Transverse colon (tissue), 4 donors: ENCODE measurements around the gene FMC1. TPM values are rescaled to one million over a fixed set of nuclear protein-coding genes. Genes with fewer than 3 reads are reported as not detected.

Experiments
- DNase-seq: peaks from one replicate; pipeline ENCODE4 v3.0.0-alpha.2; 2019
- H3K27ac ChIP-seq, 4 donors: fragments of 200-600 bp; sonication (generic); 2 replicates each; pipeline ENCODE4 v1.5.1; 2016 to 2018; ENCODE audit warnings: inconsistent platforms in 4 of 4
- H3K27me3 ChIP-seq: fragments of 200-600 bp; sonication (generic); 2 replicates; pipeline ENCODE4 v1.5.1; 2017; ENCODE audit warnings: inconsistent platforms
- H3K36me3 ChIP-seq, 4 donors: fragments of 200-600 bp; sonication (generic); 2 replicates each; pipeline ENCODE4 v1.5.1; 2017 to 2019; ENCODE audit warnings: inconsistent platforms in 4 of 4
- H3K4me1 ChIP-seq, 4 donors: fragments of 200-600 bp; sonication (generic); 2 replicates each; pipeline ENCODE4 v1.5.1; 2017 to 2020; ENCODE audit warnings: inconsistent platforms in 4 of 4
- H3K4me3 ChIP-seq, 4 donors: fragments of 200-600 bp; sonication (generic); 1 replicate in 1 of 4; 2 replicates in 3 of 4; pipeline versions ENCODE4 v1.5.1 to v1.6.1; 2017 to 2019; ENCODE audit warnings: inconsistent platforms in 4 of 4
- H3K9me3 ChIP-seq, 2 donors: fragments of 200-600 bp; sonication (generic); 2 replicates each; pipeline ENCODE4 v1.5.1; 2017 to 2019; ENCODE audit warnings: inconsistent platforms in 2 of 2
- CTCF ChIP-seq, 5 experiments: fragments of 200-600 bp in 3 of 5; fragments of 450-650 bp in 2 of 5; sonication (generic) in 3 of 5; IDR thresholded peaks; 1 replicate in 2 of 5; 2 replicates in 3 of 5; pipeline ENCODE4 v1.5.1; 2016 to 2017; ENCODE audit warnings: antibody characterized with exemption in 5 of 5, inconsistent platforms in 3 of 5, mild to moderate bottlenecking in 2 of 5, moderate library complexity in 1 of 5
- EP300 ChIP-seq: sonication (generic); formaldehyde crosslinking; IDR thresholded peaks from one replicate; pipeline ENCODE4 v1.6.1; 2017; ENCODE audit warnings: antibody characterized with exemption, low read depth
- POLR2A ChIP-seq: fragments of 450-650 bp; IDR thresholded peaks from one replicate; pipeline ENCODE4 v1.6.1; 2016; ENCODE audit warnings: antibody characterized with exemption, mild to moderate bottlenecking, moderate library complexity
- POLR2AphosphoS5 ChIP-seq, 3 donors: sonication (generic); formaldehyde crosslinking; IDR thresholded peaks; one replicate each; pipeline ENCODE4 v1.6.1; 2016; ENCODE audit warnings: antibody characterized with exemption in 3 of 3
- WGBS, 2 donors: methylation state at CpG; one replicate each; pipeline ENCODE4 v1.1.5; 2018; ENCODE audit warnings: low coverage in 1 of 2; 5-methylcytosine and 5-hydroxymethylcytosine counted together
- in situ Hi-C, 4 donors: fragments of 200-750 bp; cut with MboI; loops; one replicate each; pipeline versions ENCODE4 v1.15.0 to v1.15.1; 2017; ENCODE audit warnings: low sequenced_read_pairs in 3 of 4, low pct_ligation_motif_present in 1 of 4, low pct_unique_long_range_greater_than_20kb in 1 of 4
- intact Hi-C: fragments of 100-400 bp; cut with DNase I; formaldehyde crosslinking; loops from one replicate; pipeline ENCODE4 v1.15.1; 2023; ENCODE audit warnings: low total_unique reads
- total RNA-seq, 4 donors: library from RNA; depleted of rRNA; stranded (reverse); fragments of >200 nt; gene quantifications; one replicate each; pipeline ENCODE4 v1.1.0, GENCODE V29; 2016

Gene FMC1
- total RNA-seq, 4 donors from 2014 or later, result 7.3 to 21.6 TPM; not detected in 2

- Histone ChIP-seq H3K36me3 (peaks cover 0 to 2% (median 0%) of the 10 kb centered on the region in 4 donors), H3K27ac (no peak overlapping the region), H3K27me3 (no peaks in the 10 kb centered on the region), H3K4me1 (peaks cover 13 to 64% (median 14%) of the 10 kb centered on the region in 4 donors), H3K9me3 (no peaks in the 10 kb centered on the region), H3K4me3 (no peak overlapping the region)
- TF ChIP-seq EP300 (no peak), POLR2A (no peak), POLR2AphosphoS5 (IDR thresholded peaks at IDR 0.05) (no peak), CTCF (IDR thresholded peaks at IDR 0.05) (no peak)
- no peak for DNase-seq
- intact Hi-C loops (no loop called here), in situ Hi-C loops (no loop called here)
- WGBS, 2 donors, result 88 to 90% methylated on average over 1 of the region's 1 CpG
Measured at GRCh38 chr7:139370943-139371313, 29.8 kb downstream of the FMC1 start.

- no peak for DNase-seq
- Histone ChIP-seq H3K4me3 (no peak overlapping the region), H3K4me1 (peaks cover 0 to 42% (median 8%) of the 10 kb centered on the region in 4 donors), H3K27me3 (no peaks in the 10 kb centered on the region), H3K36me3 (peaks cover 0 to 29% (median 13%) of the 10 kb centered on the region in 4 donors), H3K27ac (no peak overlapping the region), H3K9me3 (no peaks in the 10 kb centered on the region)
- intact Hi-C loops, result no loop called here
- in situ Hi-C loops, result no loop called here
- TF ChIP-seq CTCF (IDR thresholded peaks at IDR 0.05) (no peak), POLR2A (no peak), EP300 (no peak), POLR2AphosphoS5 (IDR thresholded peaks at IDR 0.05) (no peak)
- 87 to 88% methylated on average over 6 of the region's 6 CpGs for WGBS, 2 donors
Measured at GRCh38 chr7:139374246-139374645, 33.1 kb downstream of the FMC1 start.

DNA sequence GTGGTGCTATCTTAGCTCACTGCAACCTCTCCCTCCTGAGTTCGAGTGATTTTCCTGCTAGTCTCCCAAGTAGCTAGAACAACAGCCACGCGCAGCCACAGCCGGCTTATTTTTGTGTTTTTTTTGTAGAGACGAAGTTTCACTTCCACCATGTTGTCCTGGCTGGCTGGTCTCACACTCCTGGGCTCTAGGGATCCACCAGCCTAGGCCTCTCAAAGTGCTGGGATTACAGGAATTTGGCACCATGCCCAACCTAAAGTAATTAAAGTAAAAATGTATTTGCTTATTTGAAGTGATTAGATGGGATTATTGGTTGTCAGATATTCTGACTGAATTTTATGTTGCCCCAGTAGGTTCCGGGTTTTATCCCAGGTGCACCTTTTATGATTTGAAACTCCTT is 41.3 kb downstream of the FMC1 start:
- no peak overlapping the region for H3K27ac ChIP-seq
- DNase-seq, result no peak
- H3K27me3 ChIP-seq, result no peaks in the 10 kb centered on the region
- in situ Hi-C loops (no loop called here), intact Hi-C loops (no loop called here)
- no peak for TF ChIP-seq POLR2AphosphoS5 (IDR thresholded peaks at IDR 0.05)
- no peak for TF ChIP-seq POLR2A
- TF ChIP-seq CTCF (IDR thresholded peaks at IDR 0.05), result no peak
- no peak for TF ChIP-seq EP300
- peaks cover 0 to 47% (median 20%) of the 10 kb centered on the region in 4 donors for H3K36me3 ChIP-seq
- WGBS, 2 donors, result 80 to 81% methylated on average over 6 of the region's 6 CpGs
- H3K9me3 ChIP-seq, result no peaks in the 10 kb centered on the region
- H3K4me1 ChIP-seq, result no peaks in the 10 kb centered on the region
- H3K4me3 ChIP-seq, result no peak overlapping the region

DNA sequence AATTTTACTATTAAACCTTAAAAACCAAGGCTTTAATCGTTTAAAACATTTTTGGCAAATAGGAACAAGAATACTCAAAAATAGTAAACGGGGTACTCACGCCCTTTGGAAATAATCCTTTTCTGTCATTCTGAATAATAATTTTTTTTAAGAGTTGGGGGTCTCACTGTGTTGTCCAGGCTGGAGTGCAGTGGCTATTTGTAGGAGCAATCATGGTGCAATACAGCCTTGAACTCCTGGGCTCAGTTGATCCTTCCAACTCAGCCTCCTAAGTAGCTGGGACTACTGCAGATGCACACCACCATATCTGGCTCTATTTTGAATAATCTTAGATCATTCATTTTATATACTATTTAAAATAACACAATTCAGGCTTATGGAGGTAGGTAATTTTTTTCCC is 43.5 kb downstream of the FMC1 start:
- in situ Hi-C loops, result no loop called here
- Histone ChIP-seq H3K9me3 (no peaks in the 10 kb centered on the region), H3K4me3 (no peak overlapping the region), H3K27ac (no peak overlapping the region), H3K27me3 (no peaks in the 10 kb centered on the region), H3K4me1 (no peaks in the 10 kb centered on the region), H3K36me3 (peaks cover 0 to 43% (median 20%) of the 10 kb centered on the region in 4 donors)
- intact Hi-C loops, result no loop called here
- WGBS, 2 donors, result 86 to 94% methylated on average over 3 of the region's 3 CpGs
- no peak for DNase-seq
- TF ChIP-seq POLR2AphosphoS5 (IDR thresholded peaks at IDR 0.05), result no peak

- intact Hi-C loops (no loop called here), in situ Hi-C loops (no loop called here)
- Histone ChIP-seq H3K27me3 (no peaks in the 10 kb centered on the region), H3K4me3 (no peak overlapping the region), H3K4me1 (no peaks in the 10 kb centered on the region), H3K9me3 (no peaks in the 10 kb centered on the region), H3K36me3 (peaks cover 0 to 54% (median 18%) of the 10 kb centered on the region in 4 donors), H3K27ac (no peak overlapping the region)
- DNase-seq, result no peak
- 85 to 100% methylated on average over 4 to 5 of the region's 5 CpGs for WGBS, 2 donors
- no peak for TF ChIP-seq POLR2AphosphoS5 (IDR thresholded peaks at IDR 0.05)
- no peak for TF ChIP-seq POLR2A
- no peak for TF ChIP-seq EP300
- TF ChIP-seq CTCF (IDR thresholded peaks at IDR 0.05), result no peak
Measured at GRCh38 chr7:139387594-139387993, 46.5 kb downstream of the FMC1 start.
